Measurements from ENCODE around the gene TRERF1. TPM values are rescaled to one million over a fixed set of nuclear protein-coding genes. Genes with fewer than 3 reads are reported as not detected.

Gene TRERF1
- total RNA-seq, 1 experiment from 2014 or later: 9.7 TPM

DNA sequence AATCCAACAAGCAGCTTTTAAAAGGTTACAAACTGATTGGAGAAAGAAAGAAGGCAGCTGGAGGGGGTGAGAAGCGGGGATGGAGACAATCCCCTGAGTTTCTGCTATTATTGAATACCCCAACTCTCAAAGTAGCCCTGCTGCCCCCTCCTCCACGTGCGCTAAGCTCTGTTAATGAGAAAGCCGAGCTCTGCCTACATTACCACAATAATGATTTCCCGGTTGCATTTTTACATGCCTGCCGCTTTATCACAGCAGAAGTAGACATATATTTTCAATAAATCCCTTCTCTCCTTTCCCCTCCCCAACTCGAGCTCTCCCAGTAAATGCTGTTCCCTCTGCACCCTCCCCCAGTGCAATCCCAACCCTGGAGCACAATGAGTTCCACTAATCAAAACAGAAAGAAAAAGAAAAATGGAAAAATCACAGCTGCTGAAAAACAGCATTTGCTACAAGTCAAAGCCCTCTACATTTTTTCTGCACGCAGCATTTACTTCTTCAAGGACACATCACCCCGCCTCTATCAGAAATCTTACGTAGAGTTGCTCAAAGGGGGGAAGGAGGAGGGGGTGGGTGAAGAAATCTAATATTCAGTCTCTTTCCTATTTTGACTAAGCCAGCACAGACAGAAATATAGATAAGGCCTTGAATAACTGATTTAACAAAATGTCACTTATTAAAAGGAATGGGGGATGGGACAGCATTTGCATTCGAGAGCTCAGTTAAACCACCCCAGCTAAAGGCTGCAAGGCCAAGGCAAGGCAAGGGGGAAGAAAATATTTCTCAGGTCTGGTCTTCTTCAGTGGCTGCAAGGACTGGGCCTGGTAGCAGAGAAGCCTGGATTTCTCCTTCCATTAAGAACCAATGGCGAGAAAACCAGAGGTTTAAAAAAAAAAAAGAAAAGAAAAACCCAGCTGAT is 10.7 kb downstream of the TRERF1 start:
- DNase-seq: no peak
- H3K4me3 ChIP-seq (ENCODE audit: insufficient read depth, low read depth, low read length): no peak overlapping the region

DNA sequence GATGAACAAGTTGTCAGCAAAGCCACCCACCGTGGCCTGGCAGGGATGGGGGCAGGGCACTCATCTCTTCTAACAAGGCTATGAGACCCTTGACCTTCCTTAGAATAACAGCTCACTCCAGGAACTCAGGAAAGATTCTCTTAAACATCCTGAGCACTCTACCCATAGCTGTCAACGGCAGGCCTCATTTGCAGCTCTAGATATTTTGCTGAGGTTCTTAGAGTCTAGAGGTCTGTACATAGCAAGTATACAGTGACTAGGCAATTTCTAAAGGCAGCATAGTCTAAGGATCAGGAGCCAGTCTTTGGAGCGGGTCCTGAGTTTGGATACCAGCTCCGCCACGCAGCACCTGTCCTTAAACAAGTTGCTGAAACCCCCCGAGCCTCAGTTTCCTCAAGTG is 11.7 kb downstream of the TRERF1 start:
- DNase-seq: no peak

More for the DNA sequence above, 10.7 kb downstream of the TRERF1 start:
- Histone ChIP-seq H3K27me3 (ENCODE audit: control insufficient read depth, insufficient read depth, low read length) (no peaks in the 10 kb centered on the region), H3K36me3 (replicated peaks; ENCODE audit: control insufficient read depth, insufficient read depth, low read length) (no peaks in the 10 kb centered on the region)

DNA sequence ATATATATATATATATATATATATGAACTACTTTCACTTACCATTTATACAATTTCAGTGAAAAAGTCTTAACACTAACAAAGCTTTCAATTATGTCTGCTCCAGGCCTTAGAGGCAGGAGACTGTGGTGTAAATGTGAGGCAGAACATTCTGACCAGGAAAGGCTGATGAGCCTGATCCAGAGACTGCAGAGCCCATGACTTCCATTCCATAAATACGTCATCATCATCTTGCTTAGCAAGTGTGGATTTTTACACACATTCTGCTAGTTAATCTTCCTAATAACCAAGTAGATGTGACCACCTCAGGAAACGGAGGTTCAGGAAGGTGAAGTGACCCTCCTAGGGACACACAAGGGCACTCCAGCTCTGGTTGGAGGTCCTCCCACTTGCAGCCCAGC is 14.9 kb downstream of the TRERF1 start:
- Histone ChIP-seq H3K27me3 (ENCODE audit: control insufficient read depth, insufficient read depth, low read length) (no peaks in the 10 kb centered on the region), H3K36me3 (replicated peaks; ENCODE audit: control insufficient read depth, insufficient read depth, low read length) (no peaks in the 10 kb centered on the region; the same call in 1 of the 2 replicates), H3K4me3 (ENCODE audit: insufficient read depth, low read depth, low read length) (no peak overlapping the region)
- no peak for DNase-seq

More for the DNA sequence above, 11.7 kb downstream of the TRERF1 start:
- no peaks in the 10 kb centered on the region for H3K36me3 ChIP-seq (replicated peaks; ENCODE audit: control insufficient read depth, insufficient read depth, low read length)
- H3K27me3 ChIP-seq (ENCODE audit: control insufficient read depth, insufficient read depth, low read length): no peaks in the 10 kb centered on the region
- no peak overlapping the region for H3K4me3 ChIP-seq (ENCODE audit: insufficient read depth, low read depth, low read length)

DNA sequence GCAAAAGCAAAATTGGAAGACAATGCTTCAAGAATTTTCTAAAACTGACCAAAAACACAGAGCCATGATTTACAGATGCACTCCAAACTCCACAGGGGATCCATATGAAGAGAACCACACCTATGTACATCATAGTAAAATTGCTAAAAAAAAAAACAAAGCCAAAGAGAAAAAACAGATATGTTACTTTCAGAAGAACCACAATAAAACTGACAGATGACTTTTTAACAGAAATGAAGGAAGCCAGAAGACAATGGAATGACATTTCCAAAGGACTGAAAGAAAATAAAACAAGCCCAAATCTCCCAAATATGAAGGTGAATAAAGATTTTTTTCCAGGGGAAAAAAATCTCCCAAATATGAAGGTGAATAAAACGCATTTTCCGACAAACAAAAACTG is 17.5 kb downstream of the TRERF1 start:
- DNase-seq: no peak
- H3K27me3 ChIP-seq (ENCODE audit: control insufficient read depth, insufficient read depth, low read length): no peaks in the 10 kb centered on the region
- H3K4me3 ChIP-seq (ENCODE audit: insufficient read depth, low read depth, low read length): no peak overlapping the region
- no peaks in the 10 kb centered on the region; the same call in 1 of the 2 replicates for H3K36me3 ChIP-seq (replicated peaks; ENCODE audit: control insufficient read depth, insufficient read depth, low read length)

DNA sequence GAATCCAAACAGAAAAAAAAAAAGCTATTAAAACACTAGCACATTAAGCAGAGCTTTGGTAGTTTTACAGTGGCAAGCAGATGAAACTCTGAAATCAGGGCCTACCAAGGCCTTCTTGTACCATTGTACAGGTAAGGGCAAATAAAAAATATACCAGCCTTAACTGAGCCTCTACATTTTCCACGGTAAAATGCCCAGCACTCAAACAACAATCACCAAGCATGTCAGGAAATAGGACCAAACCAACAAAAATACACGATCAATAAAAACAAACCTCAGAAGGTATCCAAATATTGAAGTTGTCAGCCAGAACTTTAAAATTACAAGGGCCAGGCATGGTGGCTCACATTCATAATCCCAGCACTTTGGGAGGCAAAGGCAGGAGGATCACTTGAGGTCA is 18.3 kb downstream of the TRERF1 start:
- Histone ChIP-seq H3K36me3 (replicated peaks; ENCODE audit: control insufficient read depth, insufficient read depth, low read length) (no peaks in the 10 kb centered on the region; the same call in 1 of the 2 replicates), H3K27me3 (ENCODE audit: control insufficient read depth, insufficient read depth, low read length) (no peaks in the 10 kb centered on the region), H3K4me3 (ENCODE audit: insufficient read depth, low read depth, low read length) (no peak overlapping the region)
- DNase-seq: no peak

DNA sequence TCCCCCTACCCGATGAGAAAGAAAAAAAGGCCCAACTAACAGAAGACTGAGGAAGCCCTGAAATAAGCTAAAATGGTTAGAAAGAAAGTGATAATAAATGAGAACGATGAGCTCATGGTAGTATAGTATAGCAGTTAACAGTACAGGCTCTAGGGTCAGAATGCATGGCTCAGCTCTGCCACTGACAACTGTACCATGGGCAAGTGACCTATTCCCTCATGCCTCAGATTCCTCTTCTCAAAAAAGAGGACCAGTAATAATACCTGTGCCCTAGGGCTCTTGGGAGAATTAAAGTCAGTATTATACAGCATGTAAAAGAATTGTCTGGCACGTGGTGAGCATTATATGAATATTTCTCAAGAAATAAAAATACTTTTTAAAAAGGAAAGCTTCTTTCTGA is 19.8 kb downstream of the TRERF1 start:
- DNase-seq: no peak
- no peak overlapping the region for H3K4me3 ChIP-seq (ENCODE audit: insufficient read depth, low read depth, low read length)
- no peaks in the 10 kb centered on the region for H3K27me3 ChIP-seq (ENCODE audit: control insufficient read depth, insufficient read depth, low read length)
- H3K36me3 ChIP-seq (replicated peaks; ENCODE audit: control insufficient read depth, insufficient read depth, low read length): no peaks in the 10 kb centered on the region; the same call in 1 of the 2 replicates

DNA sequence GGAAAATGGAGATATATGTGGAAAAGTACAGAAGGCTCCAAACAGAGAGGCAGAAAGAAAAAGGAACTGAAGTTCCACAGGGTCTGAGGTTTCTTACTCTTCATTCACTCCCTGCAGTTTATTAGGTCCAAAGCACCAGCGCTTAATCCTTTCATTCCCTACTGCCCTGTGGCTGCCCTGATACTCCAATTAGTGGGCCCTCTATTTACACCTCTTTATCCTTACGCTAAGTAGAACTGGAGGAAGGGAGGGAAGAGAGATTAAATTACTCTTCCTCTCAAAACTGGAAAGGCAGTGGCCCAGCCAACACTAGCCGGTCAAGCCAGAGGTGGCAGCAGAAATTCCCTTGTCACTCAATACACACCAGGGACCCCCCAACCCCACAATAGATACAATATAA is 20.4 kb downstream of the TRERF1 start:
- Histone ChIP-seq H3K36me3 (replicated peaks; ENCODE audit: control insufficient read depth, insufficient read depth, low read length) (no peaks in the 10 kb centered on the region; the same call in 1 of the 2 replicates), H3K27me3 (ENCODE audit: control insufficient read depth, insufficient read depth, low read length) (no peaks in the 10 kb centered on the region), H3K4me3 (ENCODE audit: insufficient read depth, low read depth, low read length) (no peak overlapping the region)
- no peak for DNase-seq

DNA sequence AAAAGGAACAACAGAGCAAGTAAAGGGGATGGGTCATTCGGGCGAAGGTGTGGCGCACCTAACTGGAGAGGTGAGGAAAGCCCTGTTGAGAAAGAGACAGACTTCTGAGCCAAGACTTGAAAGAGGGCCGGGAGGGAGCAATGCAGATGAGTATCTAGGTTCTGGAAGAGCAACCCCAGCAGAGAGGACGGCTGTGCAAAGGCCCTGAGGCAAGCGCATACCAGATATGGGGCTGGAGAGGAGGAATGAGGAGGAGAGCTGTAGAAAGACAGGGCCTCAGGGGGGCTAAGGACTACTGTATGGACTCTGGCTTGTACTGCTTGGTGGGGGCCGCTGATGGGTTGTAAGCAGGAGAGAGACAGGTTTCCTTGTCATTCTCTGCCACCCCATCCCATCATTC is 21.9 kb downstream of the TRERF1 start:
- Histone ChIP-seq H3K27me3 (ENCODE audit: control insufficient read depth, insufficient read depth, low read length) (no peaks in the 10 kb centered on the region), H3K36me3 (replicated peaks; ENCODE audit: control insufficient read depth, insufficient read depth, low read length) (no peaks in the 10 kb centered on the region; the same call in 1 of the 2 replicates), H3K4me3 (ENCODE audit: insufficient read depth, low read depth, low read length) (no peak overlapping the region)
- DNase-seq: no peak

DNA sequence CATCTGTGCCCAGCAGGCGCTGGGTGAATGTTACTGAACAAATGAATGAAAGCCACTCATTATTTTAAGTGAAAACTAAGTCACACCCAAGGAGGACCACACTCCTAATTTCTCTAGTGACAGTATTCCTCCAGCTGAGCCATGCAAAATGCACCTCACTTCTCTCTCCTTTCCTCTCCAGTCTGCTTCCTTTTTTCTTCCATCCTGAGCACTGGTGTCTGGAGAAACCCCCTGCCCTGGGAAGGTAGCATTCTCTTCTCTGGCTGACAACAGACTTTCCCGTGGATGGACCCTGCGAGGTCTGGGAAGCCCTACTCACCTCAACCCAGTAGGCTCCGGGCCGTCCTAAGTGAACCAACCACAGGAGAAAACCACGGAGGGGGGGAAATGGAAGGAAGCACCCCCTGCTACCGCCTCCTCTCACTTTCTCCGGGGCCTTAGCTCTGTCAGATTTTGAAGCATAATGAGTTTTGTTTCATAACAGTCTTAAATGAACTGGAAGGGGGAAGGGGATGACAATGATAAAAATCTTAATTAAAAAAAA is 22.6 kb downstream of the TRERF1 start:
- no peaks in the 10 kb centered on the region for H3K36me3 ChIP-seq (replicated peaks; ENCODE audit: control insufficient read depth, insufficient read depth, low read length)
- no peak overlapping the region for H3K4me3 ChIP-seq (ENCODE audit: insufficient read depth, low read depth, low read length)
- no peak for DNase-seq
- no peaks in the 10 kb centered on the region for H3K27me3 ChIP-seq (ENCODE audit: control insufficient read depth, insufficient read depth, low read length)

DNA sequence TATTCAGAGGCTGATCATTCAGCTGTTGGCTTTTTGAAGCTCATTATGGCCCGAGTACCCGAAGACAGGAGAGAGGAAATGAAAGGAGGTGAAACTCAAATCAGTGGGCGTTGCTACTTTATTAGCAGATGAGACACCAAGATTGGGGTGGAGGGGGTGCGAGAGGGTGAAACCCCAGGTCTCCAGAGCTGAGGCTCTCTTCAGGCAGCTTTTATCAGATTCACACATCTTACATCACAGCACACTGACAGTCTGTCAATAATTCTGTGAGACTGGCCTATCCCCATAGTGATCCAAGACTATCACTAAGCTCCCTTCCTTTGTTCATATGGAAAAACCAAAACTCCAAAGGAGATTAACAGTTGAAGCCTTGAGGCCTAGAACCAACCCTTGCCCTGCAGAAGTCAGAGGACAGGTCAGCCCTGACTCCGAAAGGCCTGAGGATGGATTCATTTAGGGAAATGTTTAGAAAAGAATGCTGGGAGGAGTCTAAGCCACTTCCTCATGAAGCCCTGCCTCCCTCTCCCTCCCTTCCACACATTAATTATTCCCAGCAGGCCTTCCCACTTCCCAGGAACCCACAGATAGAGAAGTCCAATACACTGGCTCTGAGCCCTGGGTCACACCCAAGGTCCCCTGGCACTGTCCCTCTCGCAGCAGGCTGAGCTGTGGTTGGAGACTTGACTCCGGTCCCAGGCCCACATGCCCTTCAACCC is 23.2 kb downstream of the TRERF1 start:
- H3K36me3 ChIP-seq (replicated peaks; ENCODE audit: control insufficient read depth, insufficient read depth, low read length): no peaks in the 10 kb centered on the region
- H3K27me3 ChIP-seq (ENCODE audit: control insufficient read depth, insufficient read depth, low read length): no peaks in the 10 kb centered on the region
- DNase-seq: no peak
- H3K4me3 ChIP-seq (ENCODE audit: insufficient read depth, low read depth, low read length): no peak overlapping the region

DNA sequence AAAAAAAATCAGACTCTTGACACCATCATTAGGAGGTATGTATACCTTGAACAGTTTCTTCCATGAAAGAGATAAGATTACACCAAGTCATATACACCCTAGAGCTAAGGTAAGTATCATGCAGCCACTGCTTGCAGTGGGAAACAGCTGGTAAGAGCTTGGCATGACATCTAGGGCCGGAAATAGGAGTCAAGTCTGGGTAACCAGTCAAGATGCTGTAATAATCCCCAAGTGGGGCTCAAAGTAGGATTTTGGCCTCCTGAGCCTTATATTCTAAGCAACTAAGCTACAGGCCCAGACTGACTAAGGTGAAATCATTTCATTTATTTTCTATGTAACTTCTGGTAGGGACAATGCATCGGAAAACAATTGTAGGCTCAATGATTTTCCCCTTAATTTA is 23.9 kb downstream of the TRERF1 start:
- H3K27me3 ChIP-seq (ENCODE audit: control insufficient read depth, insufficient read depth, low read length): no peaks in the 10 kb centered on the region
- no peak overlapping the region for H3K4me3 ChIP-seq (ENCODE audit: insufficient read depth, low read depth, low read length)
- no peaks in the 10 kb centered on the region for H3K36me3 ChIP-seq (replicated peaks; ENCODE audit: control insufficient read depth, insufficient read depth, low read length)
- DNase-seq: no peak

DNA sequence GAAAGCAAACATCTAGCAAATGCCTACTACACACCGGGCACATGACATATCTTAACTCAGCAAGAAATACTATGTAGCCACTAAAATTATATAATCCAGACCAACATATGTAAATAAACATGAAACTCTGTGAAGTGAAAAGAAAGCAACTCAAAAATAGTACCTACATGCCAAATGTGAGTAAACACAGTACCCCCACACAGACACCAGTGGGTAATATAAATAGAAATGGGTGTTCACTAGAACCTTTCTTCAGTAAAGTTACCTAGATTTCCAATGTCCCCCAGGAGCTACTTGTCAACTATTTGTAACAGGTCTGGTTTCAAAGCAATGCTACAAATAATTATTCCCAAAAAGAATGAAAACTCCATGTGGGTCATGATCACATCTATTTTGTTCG is 25.5 kb downstream of the TRERF1 start:
- no peak for DNase-seq
- Histone ChIP-seq H3K27me3 (ENCODE audit: control insufficient read depth, insufficient read depth, low read length) (no peaks in the 10 kb centered on the region), H3K4me3 (ENCODE audit: insufficient read depth, low read depth, low read length) (no peak overlapping the region), H3K36me3 (replicated peaks; ENCODE audit: control insufficient read depth, insufficient read depth, low read length) (no peaks in the 10 kb centered on the region)

DNA sequence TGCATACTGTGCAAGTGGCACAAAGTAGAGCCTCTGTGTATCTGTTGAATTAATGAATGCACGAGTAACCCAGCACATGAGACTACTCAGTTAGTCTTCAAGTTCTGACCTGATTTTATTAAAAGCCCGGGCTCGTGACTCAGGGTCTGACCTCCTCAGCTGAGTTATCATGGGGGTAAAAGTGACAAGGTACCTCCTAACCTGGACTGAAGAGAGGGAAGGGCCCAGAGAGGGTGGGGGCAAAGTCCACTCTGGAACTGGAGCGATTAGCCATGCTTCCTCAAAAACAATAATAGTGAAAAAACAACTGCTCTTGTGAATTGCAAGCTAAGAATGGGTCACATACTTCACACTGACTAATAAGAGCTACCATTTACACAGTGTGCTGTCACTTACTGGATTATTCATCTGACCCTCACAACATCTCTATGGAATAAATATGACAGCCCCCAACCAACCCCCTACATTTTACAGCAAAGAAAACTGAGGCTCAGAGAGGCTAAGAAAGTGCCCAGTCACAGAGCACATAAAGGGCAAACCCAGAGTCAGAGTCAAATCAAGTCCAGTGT is 26.7 kb downstream of the TRERF1 start:
- Histone ChIP-seq H3K36me3 (replicated peaks; ENCODE audit: control insufficient read depth, insufficient read depth, low read length) (no peaks in the 10 kb centered on the region), H3K4me3 (ENCODE audit: insufficient read depth, low read depth, low read length) (no peak overlapping the region), H3K27me3 (ENCODE audit: control insufficient read depth, insufficient read depth, low read length) (no peaks in the 10 kb centered on the region)
- DNase-seq: no peak

DNA sequence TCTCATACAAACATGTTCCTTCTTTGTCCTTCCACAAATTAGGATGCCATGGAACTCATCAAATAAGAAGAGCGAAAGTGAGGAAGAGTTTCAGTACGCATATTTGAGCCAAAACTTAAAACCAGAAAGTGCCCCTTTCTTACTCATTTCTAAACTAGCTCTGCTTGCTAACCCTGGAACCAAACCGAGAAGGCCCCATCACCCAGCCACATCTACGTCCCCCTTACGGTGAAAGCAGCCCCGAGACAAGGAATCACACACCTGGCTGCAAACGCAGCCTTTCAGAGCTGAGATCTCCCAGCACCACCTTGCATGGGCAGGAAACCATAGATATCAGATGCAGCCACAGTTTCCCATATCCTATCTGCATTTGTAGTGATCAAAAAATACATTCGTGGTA is 28.5 kb downstream of the TRERF1 start:
- H3K4me3 ChIP-seq (ENCODE audit: insufficient read depth, low read depth, low read length): no peak overlapping the region
- no peak for DNase-seq
- H3K27me3 ChIP-seq (ENCODE audit: control insufficient read depth, insufficient read depth, low read length): no peaks in the 10 kb centered on the region
- no peaks in the 10 kb centered on the region for H3K36me3 ChIP-seq (replicated peaks; ENCODE audit: control insufficient read depth, insufficient read depth, low read length)

All from H7 (cell line).